A673 (cell line): ENCODE measurements around the gene MIF. TPM values are rescaled to one million over a fixed set of nuclear protein-coding genes. Genes with fewer than 3 reads are reported as not detected.
A peak's percentile ranks its signal among the peaks of the same experiment; 100 is the strongest.
"Not testable (repeated sequence)": the region's sequence is repeated elsewhere in the genome, so short reads cannot be mapped to it uniquely, and the experiment has no call there.

Experiments
- BruUV-seq: library from RNA; stranded (reverse); fragments of 400-500 nt; replicated peaks from 2 replicates; lab custom pipeline; 2021; lab: Mats Ljungman, UMichigan
- CTCF ChIA-PET: fragments of 300-600 bp; sonication (Branson Sonifier 250); formaldehyde crosslinking; loops from one replicate; lab custom pipeline; 2022; ENCODE audit warnings: antibody characterized with exemption; lab: Charles Lee
- POLR2A ChIA-PET: fragments of 300-600 bp; sonication (Branson Sonifier 250); formaldehyde crosslinking; loops from one replicate; lab custom pipeline; 2022; ENCODE audit warnings: antibody characterized with exemption; ENCODE audit not compliant: low non-redundant PET; lab: Charles Lee
- DNase-seq: peaks from one replicate; pipeline ENCODE4 v3.0.0-alpha.2; 2015; ENCODE audit warnings: low spot score
- H3K27ac ChIP-seq: fragments of 200-600 bp; sonication (generic); 2 replicates; pipeline ENCODE4 v1.5.1; 2016; ENCODE audit warnings: mixed run types, low read depth, mild to moderate bottlenecking, mixed read lengths, antibody characterized with exemption, low read length; ENCODE audit not compliant: poor library complexity, severe bottlenecking
- H3K27me3 ChIP-seq: fragments of 200-600 bp; sonication (generic); replicated peaks from 2 replicates; pipeline ENCODE4 v1.6.1; 2017; ENCODE audit warnings: mixed run types, low read depth, mild to moderate bottlenecking, mixed read lengths, antibody characterized with exemption, low read length; ENCODE audit not compliant: insufficient read depth, poor library complexity
- H3K36me3 ChIP-seq: fragments of 200-600 bp; sonication (generic); 2 replicates; pipeline ENCODE4 v1.6.1; 2016; ENCODE audit warnings: mixed run types, mild to moderate bottlenecking, mixed read lengths, antibody characterized with exemption, low read length; ENCODE audit not compliant: insufficient read depth, poor library complexity, severe bottlenecking
- H3K4me1 ChIP-seq: fragments of 200-600 bp; sonication (generic); 2 replicates; pipeline ENCODE4 v1.6.1; 2017; ENCODE audit warnings: mixed run types, mild to moderate bottlenecking, mixed read lengths, antibody characterized with exemption, low read length; ENCODE audit not compliant: insufficient read depth, poor library complexity, severe bottlenecking
- H3K4me3 ChIP-seq: fragments of 200-600 bp; sonication (generic); 2 replicates; pipeline ENCODE4 v1.5.1; 2016; ENCODE audit warnings: low read depth, mixed run types, mild to moderate bottlenecking, mixed read lengths, low read length; ENCODE audit not compliant: poor library complexity, severe bottlenecking
- H3K9me3 ChIP-seq: fragments of 200-600 bp; sonication (generic); 2 replicates; pipeline ENCODE4 v1.6.1; 2016; ENCODE audit warnings: mixed run types, low read depth, mild to moderate bottlenecking, mixed read lengths, antibody characterized with exemption, low read length; ENCODE audit not compliant: poor library complexity, severe bottlenecking
- EZH2 ChIP-seq: fragments of 200-600 bp; sonication (generic); IDR thresholded peaks from 2 replicates; pipeline ENCODE4 v1.6.1; 2017; ENCODE audit warnings: borderline replicate concordance, low read depth, mild to moderate bottlenecking, mixed read lengths, antibody characterized with exemption, low read length; ENCODE audit not compliant: poor library complexity, severe bottlenecking
- intact Hi-C: fragments of 100-400 bp; cut with micrococcal nuclease; formaldehyde crosslinking; loops from one replicate; pipeline ENCODE4 v1.10.0; 2022; ENCODE audit not compliant: unreplicated experiment
- total RNA-seq: library from RNA; stranded (reverse); gene quantifications from 2 replicates; pipeline ENCODE4 v1.2.3, GENCODE V29; 2021
- TF ChIP-seq, protein P1 (sequence below): fragments of 300-800, 200-600 bp; sonication (generic); conservative IDR thresholded peaks from 2 replicates; pipeline ENCODE4 v1.5.1; 2017; ENCODE audit warnings: low read depth, mild to moderate bottlenecking, antibody characterized with exemption, low read length, moderate library complexity, mixed read lengths

Gene MIF
- total RNA-seq, 1 experiment from 2014 or later = 802 TPM

DNA sequence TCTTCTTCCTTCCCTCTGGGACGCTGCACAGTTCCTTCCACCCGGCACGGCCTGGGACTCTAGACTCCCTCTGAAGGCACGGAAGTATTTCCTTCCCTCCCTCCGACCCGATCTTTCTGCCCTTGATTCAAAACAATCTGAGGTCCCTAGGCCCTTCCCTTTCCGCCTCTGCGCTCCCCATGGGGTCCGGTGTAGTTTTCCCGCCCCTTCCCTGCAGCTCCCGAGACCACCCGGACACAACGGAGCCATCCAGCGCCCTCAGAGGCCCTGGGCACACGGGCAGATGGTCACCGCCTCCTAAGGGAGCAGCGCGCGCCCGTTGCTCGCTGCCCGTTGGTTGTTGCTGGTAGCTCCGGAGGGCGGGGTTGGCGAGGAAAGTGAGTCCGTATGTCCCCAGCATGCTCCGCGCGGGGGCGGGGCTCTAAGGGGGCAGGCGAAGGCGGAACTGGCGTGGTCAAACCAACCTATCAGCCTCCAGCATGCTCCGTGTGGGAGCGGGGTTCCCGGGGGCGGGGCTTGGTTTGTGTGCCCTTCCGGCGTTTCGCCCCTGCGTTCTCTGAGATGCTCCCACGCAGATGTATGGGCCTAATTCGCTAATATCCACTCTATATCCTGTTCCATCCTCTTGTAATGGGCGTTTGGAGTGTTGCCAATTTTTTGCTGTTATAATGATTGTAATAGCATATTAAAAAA is 19.6 kb downstream of the MIF start:
- Histone ChIP-seq H3K4me3 (peak overlapping the region; percentile 52), H3K27ac (peak overlapping the region; percentile 95), H3K4me1 (peaks cover 44% of the 10 kb centered on the region), H3K36me3 (no peaks in the 10 kb centered on the region), H3K27me3 (no peaks in the 10 kb centered on the region), H3K9me3 (no peaks in the 10 kb centered on the region)
- BruUV-seq = no TSS peak
- TF ChIP-seq EZH2 = no peak
- TF ChIP-seq, protein P1, sequence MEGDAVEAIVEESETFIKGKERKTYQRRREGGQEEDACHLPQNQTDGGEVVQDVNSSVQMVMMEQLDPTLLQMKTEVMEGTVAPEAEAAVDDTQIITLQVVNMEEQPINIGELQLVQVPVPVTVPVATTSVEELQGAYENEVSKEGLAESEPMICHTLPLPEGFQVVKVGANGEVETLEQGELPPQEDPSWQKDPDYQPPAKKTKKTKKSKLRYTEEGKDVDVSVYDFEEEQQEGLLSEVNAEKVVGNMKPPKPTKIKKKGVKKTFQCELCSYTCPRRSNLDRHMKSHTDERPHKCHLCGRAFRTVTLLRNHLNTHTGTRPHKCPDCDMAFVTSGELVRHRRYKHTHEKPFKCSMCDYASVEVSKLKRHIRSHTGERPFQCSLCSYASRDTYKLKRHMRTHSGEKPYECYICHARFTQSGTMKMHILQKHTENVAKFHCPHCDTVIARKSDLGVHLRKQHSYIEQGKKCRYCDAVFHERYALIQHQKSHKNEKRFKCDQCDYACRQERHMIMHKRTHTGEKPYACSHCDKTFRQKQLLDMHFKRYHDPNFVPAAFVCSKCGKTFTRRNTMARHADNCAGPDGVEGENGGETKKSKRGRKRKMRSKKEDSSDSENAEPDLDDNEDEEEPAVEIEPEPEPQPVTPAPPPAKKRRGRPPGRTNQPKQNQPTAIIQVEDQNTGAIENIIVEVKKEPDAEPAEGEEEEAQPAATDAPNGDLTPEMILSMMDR = no peak
- intact Hi-C loops = no loop called here
- POLR2A ChIA-PET = interaction anchor here (0.6 to 0.7 kb wide), 3 partner anchors 88 to 641 kb away, joined by 3 to 6 read pairs (median 5); partner anchors contain the start of gene GUCD1
- peak; percentile 100 for DNase-seq
- CTCF ChIA-PET = interaction anchor here (0.6 kb wide), 1 partner anchor 265 kb away, joined by 11 read pairs; no protein-coding TSS in a partner anchor

DNA sequence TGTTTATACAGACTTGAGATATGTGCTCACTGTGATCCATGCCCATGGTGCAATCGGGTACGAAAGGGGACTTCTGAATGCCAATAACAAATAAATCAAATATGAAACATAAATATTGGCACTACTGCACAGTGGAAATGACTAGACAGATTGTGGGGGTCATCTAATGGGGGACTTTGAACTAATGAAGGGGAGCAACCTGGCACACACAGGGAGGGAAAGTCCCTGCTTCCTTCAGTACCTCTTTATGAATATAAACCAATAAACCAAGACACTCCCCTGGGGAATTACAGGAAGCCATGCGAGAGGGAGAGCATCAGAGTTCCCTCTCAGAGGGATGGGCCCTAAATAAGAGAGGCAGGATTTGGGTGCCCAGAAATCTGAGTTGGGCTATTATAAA is 21.1 kb downstream of the MIF start:
- ChIA-PET POLR2A (no interaction called here), CTCF (no interaction called here)
- H3K36me3 ChIP-seq = peaks cover 2% of the 10 kb centered on the region
- intact Hi-C loops = no loop called here
- peaks cover 29% of the 10 kb centered on the region for H3K4me1 ChIP-seq
- DNase-seq = peak; percentile 50
- H3K27me3 ChIP-seq = no peaks in the 10 kb centered on the region
- no peak for TF ChIP-seq EZH2
- TF ChIP-seq, protein P1 = no peak
- H3K9me3 ChIP-seq = no peaks in the 10 kb centered on the region
- H3K27ac ChIP-seq = peak overlapping the region; percentile 95
- H3K4me3 ChIP-seq = no peak overlapping the region
- BruUV-seq = no TSS peak

DNA sequence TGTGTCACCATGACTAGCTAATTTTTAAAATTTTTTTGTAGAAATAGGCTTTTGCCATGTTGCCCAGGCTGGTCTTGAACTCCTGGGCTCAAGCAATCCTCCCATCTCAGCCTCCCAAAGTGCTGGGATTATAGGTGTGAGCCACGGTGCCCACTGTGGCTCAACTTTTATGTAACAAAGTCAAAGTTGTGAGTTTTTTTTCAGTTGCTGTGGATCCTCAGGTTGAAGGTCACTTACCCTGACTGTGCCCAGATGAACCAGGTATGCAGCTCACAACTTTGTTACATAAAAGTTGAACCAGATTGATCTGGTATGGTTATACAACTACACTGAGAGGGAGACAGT is 26.1 kb downstream of the MIF start:
- BruUV-seq, intact Hi-C loops, H3K9me3 ChIP-seq, POLR2A ChIA-PET, H3K27me3 ChIP-seq, H3K4me3 ChIP-seq, H3K27ac ChIP-seq, H3K4me1 ChIP-seq, CTCF ChIA-PET, DNase-seq: not testable (repeated sequence)
- H3K36me3 ChIP-seq = peaks cover 26% of the 10 kb centered on the region

DNA sequence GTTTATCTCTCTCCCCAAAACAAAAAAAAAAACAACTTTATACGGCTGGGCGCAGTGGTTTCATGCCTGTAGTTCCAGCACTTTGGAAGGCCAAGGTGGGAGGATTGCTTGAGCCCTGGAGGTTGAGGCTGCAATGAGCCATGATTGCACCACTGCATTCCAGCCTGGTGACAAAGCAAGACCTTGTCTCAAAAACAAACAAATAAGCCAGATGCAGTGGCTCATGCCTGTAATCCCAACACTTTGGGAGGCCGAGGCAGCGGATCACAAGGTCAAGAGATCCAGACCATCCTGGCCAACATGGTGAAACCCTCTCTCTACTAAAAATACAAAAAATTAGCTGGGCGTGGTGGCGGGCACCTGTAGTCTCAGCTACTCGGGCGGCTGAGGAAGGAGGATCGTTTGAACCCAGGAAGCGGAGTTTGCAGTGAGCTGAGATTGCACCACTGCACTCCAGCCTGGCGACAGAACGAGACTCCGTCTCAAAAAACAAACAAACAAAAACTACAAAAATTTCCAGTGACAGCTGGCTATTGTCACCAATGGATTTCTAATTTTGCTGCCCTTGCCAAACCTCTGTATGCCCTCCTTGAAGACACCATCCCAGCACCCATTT is 27.5 kb downstream of the MIF start:
- peaks cover 41% of the 10 kb centered on the region for H3K36me3 ChIP-seq
- CTCF ChIA-PET = interaction anchor here (0.6 kb wide), 1 partner anchor 27 kb away, joined by 7 read pairs; the partner anchor contains the start of gene MIF
- H3K27ac ChIP-seq, H3K4me3 ChIP-seq, H3K4me1 ChIP-seq, H3K27me3 ChIP-seq, DNase-seq, intact Hi-C loops, BruUV-seq: not testable (repeated sequence)
- POLR2A ChIA-PET = interaction anchor here (0.6 kb wide), 1 partner anchor 10 kb away, joined by 8 read pairs; no protein-coding TSS in a partner anchor
- peaks cover 12% of the 10 kb centered on the region for H3K9me3 ChIP-seq
